GM12891 (cell line): ENCODE results near the gene RAX2.
"Not testable (repeated sequence)": the region's sequence is repeated elsewhere in the genome, so short reads cannot be mapped to it uniquely, and the experiment has no call there.

ENCODE experiments used
- DNase-seq: peaks from one replicate; pipeline ENCODE4 v3.0.0; 2011; ENCODE audit warnings: low spot score; ENCODE audit not compliant: insufficient read length
- FAIRE-seq: peaks from 2 replicates; lab custom pipeline; 2011; peaks lifted over from hg19 to GRCh38; lab: Jason Lieb, UNC
- PAX5 ChIP-seq: IDR thresholded peaks from 2 replicates; pipeline ENCODE4 v1.6.1; 2011; ENCODE audit warnings: low read length, moderate library complexity, mild to moderate bottlenecking; ENCODE audit not compliant: insufficient read depth, severe bottlenecking
- POLR2A ChIP-seq: IDR thresholded peaks from 2 replicates; pipeline ENCODE4 v1.6.1; 2011; ENCODE audit warnings: low read depth, low read length, control low read depth
- POLR2AphosphoS5 ChIP-seq: IDR thresholded peaks from 2 replicates; pipeline ENCODE4 v1.6.1; 2011; ENCODE audit warnings: low read depth, low read length, control low read depth
- POU2F2 ChIP-seq: IDR thresholded peaks from 2 replicates; pipeline ENCODE4 v1.6.1; 2011; ENCODE audit warnings: low read depth, mild to moderate bottlenecking, control low read depth, low read length, moderate library complexity
- SPI1 ChIP-seq: IDR thresholded peaks from 2 replicates; pipeline ENCODE4 v1.6.1; 2011; ENCODE audit warnings: low read depth, low read length, control low read depth
- TAF1 ChIP-seq: IDR thresholded peaks from 2 replicates; pipeline ENCODE4 v1.6.1; 2011; ENCODE audit warnings: low read depth, low read length, control low read depth

Gene RAX2

DNA sequence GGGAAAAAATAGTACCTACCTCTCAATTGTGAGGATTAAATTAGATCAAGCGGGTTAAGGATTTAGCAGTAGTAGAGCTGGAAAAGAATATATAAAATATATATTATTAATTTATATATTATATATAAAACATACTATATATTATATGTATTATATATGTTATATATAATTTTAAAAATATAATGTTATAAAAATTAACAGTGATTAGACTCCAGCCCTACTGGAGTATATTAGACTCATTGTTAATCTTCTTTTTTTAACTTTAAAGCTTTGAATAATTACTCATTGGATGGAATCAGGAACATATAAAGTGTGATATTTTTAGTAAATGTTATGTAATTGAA is 9.9 kb downstream of the RAX2 start:
- no peak for DNase-seq
- no peak for FAIRE-seq
- no peak for TF ChIP-seq PAX5
- no peak for TF ChIP-seq POLR2AphosphoS5
- no peak for TF ChIP-seq POU2F2
- no peak for TF ChIP-seq SPI1
- no peak for TF ChIP-seq POLR2A
- no peak for TF ChIP-seq TAF1

DNA sequence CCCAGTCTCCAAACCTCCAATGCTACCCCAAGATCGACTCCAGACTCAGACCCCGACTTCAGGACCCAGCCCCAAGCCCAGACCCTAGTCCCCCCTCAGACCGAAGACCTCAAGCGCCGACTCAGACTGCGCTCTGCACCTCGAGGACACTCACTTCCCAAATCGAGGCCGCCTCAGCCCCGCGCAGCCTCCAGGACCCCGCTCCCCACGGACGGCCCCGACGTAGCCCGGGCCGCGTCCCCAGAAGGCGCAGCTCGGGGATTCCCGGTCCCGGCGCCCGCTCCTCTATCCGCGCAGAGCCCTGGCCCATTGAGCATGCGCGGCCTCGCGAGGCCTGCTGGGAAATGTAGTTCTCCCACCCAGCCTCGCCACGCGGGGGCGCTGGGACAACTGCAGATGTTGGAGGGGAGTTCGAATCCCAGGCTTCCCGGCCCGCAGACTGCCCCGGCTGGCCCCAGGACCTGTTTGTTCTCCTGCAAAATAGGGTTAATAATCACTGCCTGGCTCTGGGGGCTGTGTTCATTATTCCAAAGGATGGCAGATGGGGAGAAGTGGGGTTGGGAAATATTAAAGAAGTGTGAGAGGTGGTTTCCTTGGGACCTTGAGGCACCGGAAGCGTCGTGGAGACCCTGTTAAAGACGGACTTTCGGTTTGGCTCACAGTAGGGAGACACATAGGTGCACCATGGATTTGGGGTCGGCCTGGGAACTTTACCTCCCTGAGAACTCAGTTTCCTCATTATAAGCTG is 10.5 kb downstream of the RAX2 start, which contains the start of gene APBA3:
Gene APBA3 (minus strand): TSS at position 311 of the 748 bp plus-strand sequence. CDS start 1,428 bp downstream, outside the sequence.
- DNase-seq (peak; percentile 94), FAIRE-seq (peak; percentile 92)
- TF ChIP-seq PAX5 (no peak), POLR2A (peak; percentile 85), POU2F2 (peak; percentile 50; the same call in 1 of the 2 replicates), SPI1 (no peak), TAF1 (peak; percentile 34; the same call in 1 of the 2 replicates), POLR2AphosphoS5 (peak; percentile 62; the same call in 1 of the 2 replicates)

DNA sequence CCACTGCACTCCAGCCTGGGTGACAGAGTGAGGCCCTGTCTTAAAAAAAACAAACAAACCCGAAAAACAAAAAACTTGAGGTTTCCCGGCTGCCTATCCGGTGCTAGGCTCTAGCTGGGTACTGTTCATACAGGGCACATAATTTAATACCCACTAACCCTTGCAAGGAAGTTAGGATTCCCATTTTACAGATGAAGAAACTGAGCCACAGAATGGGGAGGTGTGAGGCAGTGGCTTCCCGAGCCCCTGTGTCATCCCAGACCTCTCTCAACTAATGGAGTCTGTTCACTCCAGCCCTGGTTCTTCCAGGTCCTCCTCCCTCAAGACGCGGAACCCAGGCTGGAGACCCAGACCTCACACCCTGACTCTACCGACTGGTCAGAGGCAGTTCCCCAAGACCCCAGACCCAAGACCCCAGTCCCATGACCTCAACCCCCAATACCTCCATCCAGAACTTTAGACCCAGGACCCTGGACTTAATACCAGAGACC is 11.1 kb downstream of the RAX2 start:
- FAIRE-seq (no peak), DNase-seq (no peak)
- TF ChIP-seq POLR2A: no peak
- no peak for TF ChIP-seq SPI1
- no peak for TF ChIP-seq POU2F2
- no peak for TF ChIP-seq POLR2AphosphoS5
- no peak for TF ChIP-seq PAX5
- no peak for TF ChIP-seq TAF1

DNA sequence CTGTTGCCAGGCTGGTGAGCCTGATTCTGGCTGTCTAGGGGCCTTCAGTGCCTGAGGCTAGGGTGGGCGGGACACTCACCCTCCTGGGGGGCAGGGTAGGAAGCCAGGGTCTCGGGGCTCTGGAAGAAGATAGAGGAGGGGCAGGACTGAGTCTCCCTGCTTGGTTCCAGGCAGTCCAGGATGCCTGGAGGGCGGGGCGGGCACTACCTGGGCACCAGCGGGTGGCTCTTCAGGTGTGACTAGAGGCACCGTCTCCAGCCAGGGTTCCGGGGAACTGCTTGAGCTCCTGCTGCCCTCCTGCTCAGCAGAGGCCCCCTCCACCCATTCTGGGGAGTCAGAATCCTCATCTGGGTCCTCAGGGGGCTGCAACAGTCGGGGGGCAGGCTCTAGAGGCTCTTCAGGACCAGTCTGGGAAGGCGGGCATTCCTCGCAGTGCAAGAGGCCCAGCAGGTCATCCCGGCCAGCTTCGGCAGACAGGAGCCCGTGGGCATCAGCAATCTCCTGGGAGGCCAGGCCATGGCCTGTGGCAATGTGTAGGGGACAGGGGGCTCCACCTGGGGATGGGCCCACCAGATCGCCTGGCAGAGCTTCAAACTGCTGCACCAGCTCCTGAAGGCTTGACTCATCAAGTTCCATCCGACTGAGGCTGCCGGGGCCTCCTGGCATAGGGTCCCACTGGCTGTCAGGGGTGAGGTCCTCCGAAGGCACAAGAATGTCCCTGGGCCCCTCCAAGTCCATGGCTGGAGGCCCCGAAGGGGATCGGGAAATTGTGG is 12.4 kb downstream of the RAX2 start:
- no peak for FAIRE-seq
- no peak for TF ChIP-seq POU2F2
- TF ChIP-seq SPI1: no peak
- TF ChIP-seq PAX5: no peak
- TF ChIP-seq POLR2A: no peak
- no peak for TF ChIP-seq POLR2AphosphoS5
- TF ChIP-seq TAF1: no peak
- no peak for DNase-seq

DNA sequence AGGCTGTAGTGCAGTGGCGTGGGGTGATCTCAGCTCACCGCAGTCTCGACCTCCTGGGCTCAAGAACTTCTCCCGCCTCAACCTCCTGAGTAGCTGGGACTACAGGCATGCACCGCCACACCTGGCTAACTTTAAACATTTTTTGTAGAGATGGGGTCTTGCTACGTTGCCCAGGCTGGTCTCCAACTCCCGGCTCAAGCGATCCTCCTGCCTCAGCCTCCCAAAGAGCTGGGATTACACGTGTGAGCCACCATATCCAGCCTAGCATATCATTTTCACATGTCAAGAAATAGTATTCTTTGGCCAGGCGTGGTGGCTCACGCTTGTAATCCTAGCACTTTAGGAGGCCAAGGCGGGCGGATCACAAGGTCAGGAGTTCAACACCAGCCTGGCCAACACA is 13.7 kb downstream of the RAX2 start:
- DNase-seq, FAIRE-seq: not testable (repeated sequence)

DNA sequence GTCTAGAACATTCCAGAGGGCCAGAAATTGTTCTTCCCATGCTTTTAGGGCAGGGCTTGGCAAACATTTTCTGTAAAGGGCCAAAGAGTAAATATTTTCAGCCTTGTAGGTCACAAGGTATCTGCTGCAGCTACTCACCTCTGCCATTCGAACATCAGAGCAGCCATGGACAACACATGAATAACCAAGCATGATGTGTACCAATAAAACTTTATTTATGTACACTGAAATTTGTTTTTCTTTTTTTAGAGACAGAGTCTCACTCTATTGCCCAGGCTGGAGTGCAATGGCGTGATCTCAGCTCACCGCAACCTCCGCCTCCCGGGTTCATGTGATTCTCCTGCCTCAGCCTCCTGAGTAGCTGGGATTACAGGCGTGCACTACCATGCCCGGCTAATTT is 14.3 kb downstream of the RAX2 start:
- not testable (repeated sequence) for DNase-seq, FAIRE-seq

DNA sequence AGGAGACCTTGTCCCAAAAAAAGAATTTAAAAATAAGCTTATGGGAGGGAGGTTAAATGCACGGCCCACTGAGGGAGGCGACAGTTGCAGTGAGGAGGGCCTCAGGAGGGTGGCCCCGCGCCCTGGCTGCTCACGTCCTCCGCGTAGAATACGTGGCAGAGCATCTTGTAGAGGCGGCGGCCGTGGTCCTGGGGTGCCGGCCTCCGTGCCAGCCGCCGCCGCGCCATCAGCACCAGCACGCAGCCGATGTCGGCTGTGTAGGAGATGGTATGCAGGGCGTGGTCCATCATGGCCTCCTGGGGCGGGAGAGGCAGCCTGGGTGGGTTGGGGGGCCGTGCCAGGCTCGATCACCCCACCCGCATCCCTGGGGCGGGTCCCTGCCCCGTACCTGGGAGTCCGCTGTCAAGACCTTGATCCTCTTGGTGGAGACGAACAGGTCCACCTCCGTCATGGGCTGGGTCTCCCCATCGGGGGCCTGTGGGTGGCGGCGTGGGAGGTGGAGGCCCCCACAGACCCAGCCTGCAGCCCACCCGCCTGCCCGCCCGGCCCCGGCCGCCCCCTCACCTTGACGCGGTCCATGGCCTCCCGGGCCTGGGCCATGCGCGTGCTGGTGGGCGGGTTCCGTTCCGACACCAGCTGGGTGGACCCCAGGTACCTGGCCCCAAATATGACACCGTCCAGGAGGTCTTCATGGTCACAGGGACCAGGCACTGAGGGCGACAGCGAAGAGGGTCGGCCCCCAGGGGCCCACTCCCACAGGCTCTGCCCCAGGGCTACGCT is 18.2 kb downstream of the RAX2 start:
- no peak for FAIRE-seq
- no peak for DNase-seq
- TF ChIP-seq POLR2A (no peak), PAX5 (no peak), SPI1 (no peak), POLR2AphosphoS5 (no peak)

DNA sequence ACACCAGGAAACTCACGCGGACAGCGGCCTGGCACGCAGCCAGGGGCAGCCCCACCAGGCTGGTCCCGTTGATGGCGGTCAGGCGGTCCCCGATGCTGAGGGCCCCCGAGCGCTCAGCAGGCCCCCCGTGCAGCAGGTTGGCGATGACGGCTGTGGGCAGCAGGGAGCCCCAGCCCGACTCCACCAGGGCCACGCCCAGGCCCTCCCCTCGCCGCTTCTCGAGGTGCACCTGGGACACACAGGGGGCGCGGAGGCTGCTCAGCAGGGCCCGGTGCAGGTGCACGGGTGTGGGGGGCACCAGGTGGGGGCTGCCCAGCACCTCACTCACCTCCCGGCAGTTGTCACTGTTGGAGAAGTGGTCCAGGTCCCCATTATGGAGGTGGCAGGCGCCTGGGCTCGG is 19.5 kb downstream of the RAX2 start:
- FAIRE-seq (no peak), DNase-seq (no peak)
- no peak for TF ChIP-seq POLR2AphosphoS5
- TF ChIP-seq PAX5: no peak
- no peak for TF ChIP-seq POLR2A
- TF ChIP-seq POU2F2: no peak
- TF ChIP-seq SPI1: no peak
- no peak for TF ChIP-seq TAF1

DNA sequence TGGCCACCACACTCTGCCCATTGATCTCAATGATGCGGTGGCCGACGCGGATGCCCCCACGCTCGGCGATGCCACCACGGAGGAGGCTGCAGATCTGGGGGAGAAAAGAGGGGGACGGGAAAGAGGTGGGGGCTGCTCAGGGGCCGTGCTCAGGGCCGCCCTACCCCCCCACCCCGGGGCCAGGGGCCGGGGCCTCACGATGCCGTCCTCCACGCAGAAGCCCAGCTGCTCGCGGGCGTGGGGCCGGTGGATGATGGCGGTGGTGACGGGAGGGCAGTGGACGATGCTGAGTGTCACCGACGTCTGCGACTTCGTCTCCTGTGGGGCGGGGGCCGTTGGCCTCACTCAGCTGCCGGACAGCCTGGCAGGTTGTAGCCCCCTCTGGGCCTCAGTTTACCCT is 20.8 kb downstream of the RAX2 start:
- FAIRE-seq: no peak
- DNase-seq: no peak
- TF ChIP-seq POLR2A (no peak), POU2F2 (no peak), PAX5 (no peak), POLR2AphosphoS5 (no peak), TAF1 (no peak), SPI1 (no peak)

DNA sequence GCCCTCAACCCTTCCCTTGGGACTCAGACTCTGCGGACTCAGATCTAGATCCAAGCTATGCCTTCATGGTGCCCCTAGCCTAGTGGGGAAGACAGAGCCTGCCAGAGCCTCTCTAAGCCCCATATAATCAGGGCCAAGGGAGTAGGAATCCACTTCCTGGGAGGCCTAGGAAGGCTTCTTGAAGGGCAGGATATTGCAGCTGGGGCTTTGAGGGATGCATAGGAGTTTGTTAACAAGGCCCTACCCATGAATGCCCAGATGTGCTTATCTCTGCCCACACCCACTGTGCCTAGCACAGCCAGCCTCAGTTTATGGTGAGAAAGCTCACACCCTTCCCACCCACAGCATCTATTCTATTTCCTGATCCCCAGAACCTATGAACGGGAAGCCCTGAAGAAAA is 21.8 kb downstream of the RAX2 start:
- no peak for FAIRE-seq
- TF ChIP-seq POLR2A (no peak), PAX5 (no peak), SPI1 (no peak), POU2F2 (no peak), TAF1 (no peak), POLR2AphosphoS5 (no peak)
- DNase-seq: no peak
